ENCODE results near the gene LIN54. TPM values are rescaled to one million over a fixed set of nuclear protein-coding genes. Genes with fewer than 3 reads are reported as not detected.

LIN54 gene
- total and polyA plus RNA-seq, 2 of the 13 experiments (the other 11 are each of a cell fraction or from before 2014, with no cell fraction given), result 25.2 to 32.9 TPM

GRCh38 chr4:82900411-82901182, 110.0 kb downstream of the LIN54 start, which contains the start of gene THAP9 (continued):
- peak; percentile 66; the same call in 1 of the 2 replicates for TF ChIP-seq GMEB2 (CRISPR knock-in tag; IDR thresholded peaks at IDR 0.05; ENCODE audit: low read depth)
- TF ChIP-seq NFIB (CRISPR knock-in tag; IDR thresholded peaks at IDR 0.05; ENCODE audit: borderline replicate concordance), result no peak
- TF ChIP-seq MLX (CRISPR knock-in tag; IDR thresholded peaks at IDR 0.05), result no peak; the same call in 1 of the 2 replicates
- no peak for TF ChIP-seq ZNF362 (CRISPR knock-in tag; IDR thresholded peaks at IDR 0.05; ENCODE audit: borderline replicate concordance)
- no peak for TF ChIP-seq MTA3 (CRISPR knock-in tag; IDR thresholded peaks at IDR 0.05)
- no peak for TF ChIP-seq ZNF841 (CRISPR knock-in tag; IDR thresholded peaks at IDR 0.05; ENCODE audit: borderline replicate concordance)
- TF ChIP-seq TCF7 (IDR thresholded peaks at IDR 0.05; ENCODE audit: low read depth), result no peak
- TF ChIP-seq ZMAT3 (CRISPR knock-in tag; conservative IDR thresholded peaks at IDR 0.05), result no peak; the same call in 1 of the 2 replicates
- peak; percentile 98 for TF ChIP-seq ZSCAN29 (CRISPR knock-in tag; conservative IDR thresholded peaks at IDR 0.05)
- no peak for TF ChIP-seq NONO (IDR thresholded peaks at IDR 0.05)
- peak; percentile 97 for TF ChIP-seq NONO (CRISPR knock-in tag; conservative IDR thresholded peaks at IDR 0.05)
- TF ChIP-seq MAZ (IDR thresholded peaks at IDR 0.05; ENCODE audit: borderline replicate concordance, low read depth, low read length), result no peak; the same call in 1 of the 2 replicates
- TF ChIP-seq MAZ (CRISPR knock-in tag; IDR thresholded peaks at IDR 0.05; ENCODE audit: low read depth), result peak; percentile 84
- peak; percentile 90 for TF ChIP-seq HDAC1 (CRISPR knock-in tag; IDR thresholded peaks at IDR 0.05)
- no peak for TF ChIP-seq NR3C1 (CRISPR knock-in tag; IDR thresholded peaks at IDR 0.05)
- TF ChIP-seq ZFP62 (CRISPR knock-in tag; IDR thresholded peaks at IDR 0.05), result no peak
- TF ChIP-seq GATAD1 (CRISPR knock-in tag; IDR thresholded peaks at IDR 0.05), result peak; percentile 75
- no peak for TF ChIP-seq HDAC6 (IDR thresholded peaks at IDR 0.05; ENCODE audit: low read depth, low read length)
- TF ChIP-seq ZNF18 (CRISPR knock-in tag; IDR thresholded peaks at IDR 0.05; ENCODE audit: insufficient replicate concordance), result no peak
- TF ChIP-seq PAX8 (CRISPR knock-in tag; IDR thresholded peaks at IDR 0.05; ENCODE audit: borderline replicate concordance), result 0 out of 2 replicates have a peak, but pooled peaks have one; percentile 40
- no peak; the same call in 1 of the 2 replicates for TF ChIP-seq ZNF710 (CRISPR knock-in tag; IDR thresholded peaks at IDR 0.05; ENCODE audit: borderline replicate concordance)
- TF ChIP-seq HDAC2 (CRISPR knock-in tag; IDR thresholded peaks at IDR 0.05), result peak; percentile 61
- peak; percentile 58 for TF ChIP-seq ZNF331 (CRISPR knock-in tag; IDR thresholded peaks at IDR 0.05)
- TF ChIP-seq CHD4 (IDR thresholded peaks at IDR 0.05; ENCODE audit: borderline replicate concordance, low read length), result no peak
